ENCODE results near the gene KYAT1.
"Not testable (repeated sequence)": the region's sequence is repeated elsewhere in the genome, so short reads cannot be mapped to it uniquely, and the experiment has no call there.

GRCh38 chr9:128852646-128853045 lies 29.1 kb downstream of the KYAT1 start:
- TF ChIP-seq CTCF (IDR thresholded peaks at IDR 0.05; ENCODE audit: low read length); EZH2 (IDR thresholded peaks at IDR 0.05; ENCODE audit: borderline replicate concordance, low read length): not testable (repeated sequence)
